NCI-H2196 (cell line): ENCODE measurements around the gene IPO9.
"Not testable (repeated sequence)": the region's sequence is repeated elsewhere in the genome, so short reads cannot be mapped to it uniquely, and the experiment has no call there.

Experiments used
- DNase-seq: peaks from one replicate; lab custom pipeline; 2025; ENCODE audit not compliant: unreplicated experiment; lab: John Stamatoyannopoulos, UW

Gene IPO9

DNA sequence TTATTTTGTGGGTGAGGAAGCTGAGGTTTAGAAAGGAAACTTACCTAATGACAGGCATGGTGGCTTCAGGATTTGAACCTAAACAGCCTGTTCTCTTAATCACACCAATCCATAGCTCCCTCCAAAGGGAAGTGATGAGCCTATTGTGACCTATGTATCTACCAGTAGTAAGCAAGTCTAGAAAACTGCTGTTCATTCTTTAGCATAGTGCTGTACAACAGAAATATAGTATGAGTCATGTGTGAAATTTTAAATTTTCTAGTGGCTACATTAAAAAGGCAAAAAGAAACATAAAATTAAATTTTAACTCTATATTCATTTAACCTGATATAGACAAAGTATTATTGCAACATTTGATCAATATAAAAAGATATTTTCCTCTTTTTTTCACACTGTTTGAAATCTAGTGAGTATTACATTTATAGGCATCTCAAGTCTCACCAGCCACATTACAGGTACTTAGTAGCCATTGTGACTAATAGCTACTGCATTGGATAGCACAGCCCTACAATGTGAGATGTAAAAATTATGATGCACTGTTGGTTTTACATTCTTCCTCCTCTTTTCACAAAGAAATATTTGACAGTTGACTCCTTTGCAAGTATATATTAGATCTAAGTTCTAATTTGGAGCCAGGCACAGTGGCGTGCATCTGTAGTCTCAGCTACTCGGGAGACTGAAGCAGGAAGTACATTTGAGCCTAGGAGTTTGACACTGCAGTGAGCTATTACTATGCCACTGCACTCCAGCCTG is 16.6 kb downstream of the IPO9 start:
- DNase-seq: no peak

DNA sequence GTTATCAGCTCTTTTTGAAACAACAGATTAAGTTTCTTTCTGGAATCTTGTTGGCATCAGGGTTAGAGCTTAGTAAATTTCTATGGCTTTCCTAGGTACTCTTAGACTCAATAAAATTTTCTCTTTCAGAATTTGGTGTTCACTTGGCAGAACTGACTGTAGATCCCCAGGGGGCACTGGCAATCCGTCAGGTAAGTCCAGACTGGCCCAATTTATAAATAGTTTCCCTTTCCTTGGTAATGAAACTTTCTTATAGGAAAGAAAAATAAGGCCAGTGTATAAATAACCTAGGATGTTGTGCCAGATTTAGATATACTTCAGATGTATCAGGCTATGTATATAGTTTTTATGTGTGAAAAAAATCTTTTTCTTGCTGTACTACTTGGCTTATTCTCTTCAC is 18.2 kb downstream of the IPO9 start:
- no peak for DNase-seq

DNA sequence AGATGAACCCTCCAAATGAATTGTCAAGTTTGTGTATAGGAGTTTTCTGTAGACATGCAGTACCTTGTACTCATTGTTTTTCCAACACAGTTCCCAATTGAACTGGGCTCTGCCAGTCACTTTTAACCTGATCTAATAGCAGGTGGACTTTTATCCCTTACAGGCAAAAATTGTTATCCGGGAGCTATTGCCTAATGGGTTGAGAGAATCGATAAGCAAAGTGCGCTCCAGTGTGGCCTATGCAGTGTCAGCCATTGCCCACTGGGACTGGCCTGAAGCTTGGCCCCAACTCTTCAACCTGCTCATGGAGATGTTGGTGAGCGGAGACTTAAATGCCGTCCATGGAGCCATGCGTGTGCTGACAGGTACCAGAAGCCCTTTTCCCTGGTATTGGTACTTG is 19.3 kb downstream of the IPO9 start:
- no peak for DNase-seq

- DNase-seq: no peak
Measured at GRCh38 chr1:201849372-201850052, 20.6 kb downstream of the IPO9 start.

DNA sequence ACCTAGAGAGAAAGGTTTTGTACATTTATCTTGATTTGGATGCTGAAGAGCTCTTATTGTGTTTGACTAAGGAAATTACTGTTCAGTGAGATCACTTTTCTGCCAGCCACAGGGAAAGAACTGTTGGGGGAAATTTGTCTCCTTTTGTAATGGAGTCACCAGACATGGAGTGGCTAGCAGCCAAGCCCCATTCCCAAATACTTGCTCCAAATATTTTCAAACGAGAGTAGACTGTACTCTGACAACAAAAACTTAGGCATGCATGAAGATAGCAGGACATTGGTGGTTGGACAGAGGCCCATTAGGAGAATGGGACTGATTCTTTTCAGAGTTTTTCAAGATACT is 21.1 kb downstream of the IPO9 start:
- peak; percentile 41 for DNase-seq

DNA sequence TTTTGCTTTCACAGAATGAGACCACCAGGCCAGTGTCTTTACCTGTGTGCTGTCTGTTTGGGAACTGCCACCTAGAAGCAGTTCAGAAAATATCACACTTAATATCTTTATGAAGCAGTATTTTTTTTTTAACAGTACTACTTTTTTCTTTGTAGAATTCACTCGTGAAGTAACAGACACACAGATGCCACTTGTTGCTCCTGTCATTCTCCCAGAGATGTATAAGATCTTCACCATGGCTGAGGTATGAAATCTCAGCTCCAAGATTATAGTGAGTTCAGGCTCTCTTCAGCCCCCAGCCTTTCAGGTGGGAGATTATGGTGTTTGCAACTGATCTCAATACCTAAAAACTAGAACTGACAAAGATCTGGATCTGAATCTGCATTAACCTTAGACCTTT is 23.0 kb downstream of the IPO9 start:
- no peak for DNase-seq

DNA sequence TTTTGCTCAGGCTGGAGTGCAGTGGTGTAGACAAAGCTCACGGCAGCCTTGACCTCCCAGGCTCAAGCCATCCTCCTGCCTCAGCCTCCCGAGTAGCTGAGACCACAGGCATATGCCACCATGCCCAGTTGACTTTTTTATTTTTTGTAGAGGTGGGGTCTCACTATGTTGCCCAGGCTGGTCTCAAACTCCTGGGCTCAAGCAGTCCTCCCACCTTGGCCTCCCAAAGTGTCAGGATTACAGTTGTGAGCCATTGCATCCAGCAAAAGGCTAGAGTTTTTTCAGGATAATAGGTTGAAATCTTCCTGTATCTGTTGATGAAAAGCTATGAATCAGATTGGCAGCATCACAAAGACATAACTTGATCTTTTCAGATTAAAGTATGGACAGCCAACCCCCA is 27.8 kb downstream of the IPO9 start:
- not testable (repeated sequence) for DNase-seq

- no peak for DNase-seq
Measured at GRCh38 chr1:201859424-201859823, 30.5 kb downstream of the IPO9 start.

DNA sequence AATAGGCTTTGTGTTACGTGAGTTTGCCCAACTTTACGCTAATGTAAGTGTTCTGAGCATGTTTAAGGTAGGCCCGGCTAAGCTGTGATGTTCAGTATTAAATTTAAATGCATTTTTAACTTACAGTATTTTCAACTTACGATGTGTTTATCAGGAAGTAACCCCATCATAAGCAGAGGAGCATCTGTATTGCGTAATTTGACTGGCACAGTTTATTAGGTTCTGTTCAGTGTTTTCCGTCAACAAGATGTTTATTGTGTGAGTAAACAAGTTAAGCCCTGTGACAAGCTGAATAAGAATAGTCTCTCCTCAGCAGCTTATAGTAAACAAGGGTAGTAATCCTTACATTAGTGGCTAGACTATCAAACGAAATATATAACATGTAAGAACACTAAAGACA is 32.5 kb downstream of the IPO9 start:
- no peak for DNase-seq

DNA sequence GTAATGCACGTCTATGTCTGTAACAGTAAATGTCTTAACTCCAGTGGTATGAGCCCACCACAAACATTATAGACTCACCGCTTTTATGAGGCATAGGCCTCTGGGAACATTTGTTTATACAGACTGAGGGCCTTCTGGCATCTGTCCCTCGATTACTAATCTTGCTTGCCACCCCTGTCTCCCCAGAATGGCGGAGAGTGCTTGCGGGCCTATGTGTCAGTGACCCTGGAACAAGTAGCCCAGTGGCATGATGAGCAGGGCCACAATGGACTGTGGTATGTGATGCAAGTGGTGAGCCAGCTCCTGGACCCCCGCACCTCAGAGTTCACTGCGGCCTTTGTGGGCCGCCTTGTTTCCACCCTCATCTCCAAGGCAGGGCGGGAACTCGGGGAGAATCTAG is 41.4 kb downstream of the IPO9 start:
- no peak for DNase-seq

GRCh38 chr1:201874672-201875071 is 45.7 kb downstream of the IPO9 start:
- DNase-seq: no peak

- no peak for DNase-seq
Measured at GRCh38 chr1:201876148-201876818, 47.3 kb downstream of the IPO9 start.

- peak; percentile 53 for DNase-seq
Measured at GRCh38 chr1:201877877-201878401, 49.0 kb downstream of the IPO9 start.

- no peak for DNase-seq
Measured at GRCh38 chr1:201880928-201881571, 52.1 kb downstream of the IPO9 start.

GRCh38 chr1:201881617-201882016 is 52.7 kb downstream of the IPO9 start:
- no peak for DNase-seq

DNA sequence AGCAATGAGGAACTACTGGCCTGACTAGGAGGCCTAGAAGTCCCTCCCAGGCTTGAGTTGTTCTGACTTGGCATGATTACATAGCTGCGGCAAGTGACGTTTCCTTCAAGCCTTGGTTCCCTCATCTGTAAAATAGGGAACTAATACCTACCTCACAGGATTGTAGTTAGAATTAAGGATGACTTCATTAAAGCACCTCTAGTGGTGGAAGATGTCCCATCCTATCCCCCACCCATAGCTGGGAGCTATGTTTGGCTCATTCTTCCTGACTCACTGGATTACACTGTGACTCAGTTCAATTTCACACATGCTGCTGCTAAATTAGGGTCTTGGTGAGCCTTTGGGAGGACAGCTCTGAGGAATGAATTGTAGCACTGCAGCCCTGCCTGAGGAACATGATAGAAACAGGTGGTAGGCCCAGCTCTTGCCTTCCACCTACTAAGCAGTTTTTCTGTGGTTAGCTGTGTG is 53.7 kb downstream of the IPO9 start:
- DNase-seq: no peak

GRCh38 chr1:201883266-201883665 is 54.3 kb downstream of the IPO9 start:
- no peak for DNase-seq

- DNase-seq: no peak
Measured at GRCh38 chr1:201883786-201884185, 54.8 kb downstream of the IPO9 start.

GRCh38 chr1:201884425-201884824 is 55.5 kb downstream of the IPO9 start:
- DNase-seq: no peak

DNA sequence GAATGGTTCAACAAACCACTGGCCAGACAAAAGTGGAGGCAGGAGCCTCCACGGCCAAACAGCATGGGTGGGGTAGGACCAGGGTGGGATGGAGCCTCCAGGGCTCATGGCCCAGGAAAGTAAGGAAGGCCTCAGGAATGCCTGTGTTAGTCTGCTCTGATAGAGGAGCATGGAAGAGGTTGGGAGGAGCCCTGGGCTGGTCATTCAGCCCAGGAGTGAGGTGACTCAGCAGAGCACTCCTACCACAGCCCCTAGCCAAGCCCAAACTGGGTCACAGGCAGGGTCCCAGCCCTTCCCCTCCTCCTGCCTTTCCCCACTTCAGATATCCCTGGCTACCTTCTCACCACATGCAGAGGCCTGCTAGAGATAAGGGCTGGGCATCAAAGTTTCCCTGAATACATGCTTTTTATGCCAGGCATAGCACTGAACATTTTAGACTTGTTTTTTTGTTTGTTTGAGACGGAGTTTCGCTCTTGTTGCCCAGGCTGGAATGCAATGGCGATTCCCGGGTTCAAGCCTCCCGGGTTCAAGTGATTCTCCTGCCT is 56.6 kb downstream of the IPO9 start:
- DNase-seq: no peak
